HG02970 (cell line): ENCODE measurements around the gene ALKBH5.

Experiments used
- ATAC-seq: cut with Tn5 transposase; IDR thresholded peaks from one replicate; pipeline ENCODE4 v1.9.1; 2021; ENCODE audit warnings: mild to moderate bottlenecking, moderate library complexity, moderate number of reproducible peaks; ENCODE audit not compliant: unreplicated experiment, low FRiP score

The ALKBH5 gene

GRCh38 chr17:18184143-18185031, 759 bp downstream of the ALKBH5 start:
- ATAC-seq: no peak

- no peak for ATAC-seq
These were observed 1.8 kb downstream of the ALKBH5 start for GRCh38 chr17:18185391-18185790.

- ATAC-seq: no peak
These were observed 2.4 kb downstream of the ALKBH5 start for GRCh38 chr17:18185832-18186626.

- ATAC-seq: no peak
These were observed 3.0 kb downstream of the ALKBH5 start for GRCh38 chr17:18186627-18186982.

GRCh38 chr17:18187226-18187625, 3.6 kb downstream of the ALKBH5 start:
- ATAC-seq: no peak

GRCh38 chr17:18187821-18188761, 4.5 kb downstream of the ALKBH5 start:
- no peak for ATAC-seq

- ATAC-seq: no peak
These were observed 7.1 kb downstream of the ALKBH5 start for GRCh38 chr17:18190628-18191235.

GRCh38 chr17:18191236-18191667, 7.6 kb downstream of the ALKBH5 start:
- no peak for ATAC-seq

GRCh38 chr17:18191967-18192366, 8.3 kb downstream of the ALKBH5 start:
- ATAC-seq: no peak

- ATAC-seq: no peak
These were observed 10.8 kb downstream of the ALKBH5 start for GRCh38 chr17:18194394-18194793.

- ATAC-seq: no peak
These were observed 11.2 kb downstream of the ALKBH5 start for GRCh38 chr17:18194804-18195203.

GRCh38 chr17:18195246-18195645, 11.6 kb downstream of the ALKBH5 start:
- no peak for ATAC-seq

- ATAC-seq: no peak
These were observed 14.0 kb downstream of the ALKBH5 start for GRCh38 chr17:18197535-18198194.

- ATAC-seq: no peak
These were observed 14.9 kb downstream of the ALKBH5 start for GRCh38 chr17:18198530-18198929.

- no peak for ATAC-seq
These were observed 17.5 kb downstream of the ALKBH5 start for GRCh38 chr17:18201108-18201507.

GRCh38 chr17:18203308-18203707, 19.7 kb downstream of the ALKBH5 start:
- ATAC-seq: no peak

- ATAC-seq: no peak
These were observed 22.2 kb downstream of the ALKBH5 start for GRCh38 chr17:18205861-18206260.

GRCh38 chr17:18206962-18207361, 23.3 kb downstream of the ALKBH5 start:
- ATAC-seq: no peak

GRCh38 chr17:18208092-18208491, 24.5 kb downstream of the ALKBH5 start:
- ATAC-seq: no peak
